HL-60 (cell line): ENCODE data around the gene AFF3.

Source experiments
- DNase-seq, 2 experiments: peaks; one replicate each; pipeline ENCODE4 v3.0.0-alpha.2; 2010 to 2020; ENCODE audit warnings: low read depth in 1 of 2, low spot score in 1 of 2
- H3K27ac ChIP-seq: fragments of 250-450 bp; sonication (Bioruptor Pico); replicated peaks from 2 replicates; pipeline ENCODE4 v1.5.1; 2020; ENCODE audit warnings: mild to moderate bottlenecking, moderate library complexity
- H3K27me3 ChIP-seq: fragments of 250-450 bp; sonication (Bioruptor Pico); 2 replicates; pipeline ENCODE4 v1.5.1; 2021; ENCODE audit warnings: mild to moderate bottlenecking, moderate library complexity; ENCODE audit not compliant: insufficient read depth, poor library complexity, severe bottlenecking
- H3K4me3 ChIP-seq: replicated peaks from 2 replicates; pipeline ENCODE4 v1.5.1; 2011; ENCODE audit warnings: mild to moderate bottlenecking, control low read depth, low read length; ENCODE audit not compliant: insufficient read depth
- GABPA ChIP-seq: IDR thresholded peaks from 2 replicates; pipeline ENCODE4 v1.6.1; 2012; ENCODE audit warnings: low read depth
- POLR2AphosphoS5 ChIP-seq: IDR thresholded peaks from 2 replicates; pipeline ENCODE4 v1.6.1; 2012; ENCODE audit warnings: low read depth
- SPI1 ChIP-seq: IDR thresholded peaks from 2 replicates; pipeline ENCODE4 v1.6.1; 2012; ENCODE audit warnings: low read depth, mild to moderate bottlenecking, borderline replicate concordance
- TF ChIP-seq, protein P1 (sequence below): IDR thresholded peaks from one replicate; pipeline ENCODE4 v1.5.1; 2011; ENCODE audit warnings: low read length, control low read depth, inconsistent platforms; ENCODE audit not compliant: insufficient read depth
- TF ChIP-seq, protein P2 (sequence below): IDR thresholded peaks from 2 replicates; pipeline ENCODE4 v1.6.1; 2012; ENCODE audit warnings: low read depth; ENCODE audit not compliant: insufficient replicate concordance

AFF3 gene

DNA sequence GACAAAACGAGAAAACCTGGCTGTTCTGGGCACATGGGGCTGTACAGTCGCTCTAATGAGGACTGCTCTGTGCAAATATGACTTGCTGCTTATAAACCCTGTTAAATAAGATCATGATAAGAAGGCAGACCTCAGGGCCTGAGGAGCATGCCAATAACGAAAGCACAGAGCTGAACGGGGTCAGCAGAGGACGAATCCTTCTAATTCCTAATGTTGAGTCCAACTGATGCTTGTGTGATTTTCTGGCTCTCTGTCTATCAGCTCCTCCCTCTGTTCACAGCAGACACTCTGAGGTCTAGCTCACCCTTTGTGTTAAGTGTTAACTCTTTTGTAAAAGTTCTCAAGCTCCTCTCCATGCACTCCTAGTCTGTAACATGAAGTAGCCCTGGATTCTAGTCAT lies 485.4 kb downstream of the AFF3 start:
- TF ChIP-seq SPI1: no peak
- TF ChIP-seq, protein P1, sequence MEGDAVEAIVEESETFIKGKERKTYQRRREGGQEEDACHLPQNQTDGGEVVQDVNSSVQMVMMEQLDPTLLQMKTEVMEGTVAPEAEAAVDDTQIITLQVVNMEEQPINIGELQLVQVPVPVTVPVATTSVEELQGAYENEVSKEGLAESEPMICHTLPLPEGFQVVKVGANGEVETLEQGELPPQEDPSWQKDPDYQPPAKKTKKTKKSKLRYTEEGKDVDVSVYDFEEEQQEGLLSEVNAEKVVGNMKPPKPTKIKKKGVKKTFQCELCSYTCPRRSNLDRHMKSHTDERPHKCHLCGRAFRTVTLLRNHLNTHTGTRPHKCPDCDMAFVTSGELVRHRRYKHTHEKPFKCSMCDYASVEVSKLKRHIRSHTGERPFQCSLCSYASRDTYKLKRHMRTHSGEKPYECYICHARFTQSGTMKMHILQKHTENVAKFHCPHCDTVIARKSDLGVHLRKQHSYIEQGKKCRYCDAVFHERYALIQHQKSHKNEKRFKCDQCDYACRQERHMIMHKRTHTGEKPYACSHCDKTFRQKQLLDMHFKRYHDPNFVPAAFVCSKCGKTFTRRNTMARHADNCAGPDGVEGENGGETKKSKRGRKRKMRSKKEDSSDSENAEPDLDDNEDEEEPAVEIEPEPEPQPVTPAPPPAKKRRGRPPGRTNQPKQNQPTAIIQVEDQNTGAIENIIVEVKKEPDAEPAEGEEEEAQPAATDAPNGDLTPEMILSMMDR: no peak
- no peak for TF ChIP-seq GABPA
- Histone ChIP-seq H3K4me3 (no peak overlapping the region), H3K27ac (no peak overlapping the region), H3K27me3 (no peaks in the 10 kb centered on the region)
- no peak for DNase-seq

DNA sequence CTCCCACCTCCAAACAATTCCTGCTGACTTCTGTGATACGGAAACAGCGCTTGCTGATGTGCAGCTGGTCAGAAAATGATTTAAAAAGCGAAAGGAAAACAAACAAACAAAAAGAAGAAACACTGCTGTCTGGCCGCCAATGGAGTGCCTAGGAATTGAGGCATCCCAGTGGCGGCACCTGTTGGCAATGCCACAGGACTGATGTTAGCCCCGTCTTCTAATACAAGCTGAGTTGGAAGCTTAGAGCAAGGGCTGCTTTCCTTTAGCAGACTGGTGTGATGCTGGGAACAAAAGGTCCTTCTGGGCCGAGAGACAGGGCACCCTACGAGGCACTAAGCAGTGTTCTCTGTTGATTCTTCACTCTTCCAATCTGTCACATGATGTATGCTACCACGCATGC lies 489.0 kb downstream of the AFF3 start:
- H3K27ac ChIP-seq: no peak overlapping the region
- no peak overlapping the region for H3K4me3 ChIP-seq
- no peak for DNase-seq
- H3K27me3 ChIP-seq: no peaks in the 10 kb centered on the region
- no peak for TF ChIP-seq SPI1
- TF ChIP-seq POLR2AphosphoS5: no peak
- TF ChIP-seq, protein P2, sequence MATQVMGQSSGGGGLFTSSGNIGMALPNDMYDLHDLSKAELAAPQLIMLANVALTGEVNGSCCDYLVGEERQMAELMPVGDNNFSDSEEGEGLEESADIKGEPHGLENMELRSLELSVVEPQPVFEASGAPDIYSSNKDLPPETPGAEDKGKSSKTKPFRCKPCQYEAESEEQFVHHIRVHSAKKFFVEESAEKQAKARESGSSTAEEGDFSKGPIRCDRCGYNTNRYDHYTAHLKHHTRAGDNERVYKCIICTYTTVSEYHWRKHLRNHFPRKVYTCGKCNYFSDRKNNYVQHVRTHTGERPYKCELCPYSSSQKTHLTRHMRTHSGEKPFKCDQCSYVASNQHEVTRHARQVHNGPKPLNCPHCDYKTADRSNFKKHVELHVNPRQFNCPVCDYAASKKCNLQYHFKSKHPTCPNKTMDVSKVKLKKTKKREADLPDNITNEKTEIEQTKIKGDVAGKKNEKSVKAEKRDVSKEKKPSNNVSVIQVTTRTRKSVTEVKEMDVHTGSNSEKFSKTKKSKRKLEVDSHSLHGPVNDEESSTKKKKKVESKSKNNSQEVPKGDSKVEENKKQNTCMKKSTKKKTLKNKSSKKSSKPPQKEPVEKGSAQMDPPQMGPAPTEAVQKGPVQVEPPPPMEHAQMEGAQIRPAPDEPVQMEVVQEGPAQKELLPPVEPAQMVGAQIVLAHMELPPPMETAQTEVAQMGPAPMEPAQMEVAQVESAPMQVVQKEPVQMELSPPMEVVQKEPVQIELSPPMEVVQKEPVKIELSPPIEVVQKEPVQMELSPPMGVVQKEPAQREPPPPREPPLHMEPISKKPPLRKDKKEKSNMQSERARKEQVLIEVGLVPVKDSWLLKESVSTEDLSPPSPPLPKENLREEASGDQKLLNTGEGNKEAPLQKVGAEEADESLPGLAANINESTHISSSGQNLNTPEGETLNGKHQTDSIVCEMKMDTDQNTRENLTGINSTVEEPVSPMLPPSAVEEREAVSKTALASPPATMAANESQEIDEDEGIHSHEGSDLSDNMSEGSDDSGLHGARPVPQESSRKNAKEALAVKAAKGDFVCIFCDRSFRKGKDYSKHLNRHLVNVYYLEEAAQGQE: no peak
- TF ChIP-seq, protein P1: no peak
- TF ChIP-seq GABPA: no peak

DNA sequence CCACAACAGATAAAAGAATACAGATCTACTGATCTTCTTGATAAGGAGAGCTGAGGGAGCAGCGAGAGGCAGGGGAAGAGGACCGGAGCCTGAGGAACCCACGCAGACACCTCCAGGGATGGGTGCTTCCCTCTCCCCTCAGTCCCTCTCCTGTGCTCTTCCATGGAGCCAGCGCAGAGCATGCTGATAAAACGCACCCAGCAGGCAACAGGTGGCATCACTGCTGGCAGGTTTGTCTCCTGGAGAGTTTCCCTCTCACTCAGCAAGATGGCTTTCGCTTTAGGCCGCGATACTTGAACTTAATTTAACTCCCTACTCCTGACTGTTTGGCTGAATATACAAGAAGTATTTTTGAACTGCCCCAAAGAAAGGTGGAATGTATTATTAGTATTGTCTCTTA lies 489.5 kb downstream of the AFF3 start:
- no peak overlapping the region for H3K27ac ChIP-seq
- TF ChIP-seq, protein P1: no peak
- TF ChIP-seq POLR2AphosphoS5: no peak
- no peak for TF ChIP-seq GABPA
- TF ChIP-seq, protein P2: no peak
- no peak for TF ChIP-seq SPI1

DNA sequence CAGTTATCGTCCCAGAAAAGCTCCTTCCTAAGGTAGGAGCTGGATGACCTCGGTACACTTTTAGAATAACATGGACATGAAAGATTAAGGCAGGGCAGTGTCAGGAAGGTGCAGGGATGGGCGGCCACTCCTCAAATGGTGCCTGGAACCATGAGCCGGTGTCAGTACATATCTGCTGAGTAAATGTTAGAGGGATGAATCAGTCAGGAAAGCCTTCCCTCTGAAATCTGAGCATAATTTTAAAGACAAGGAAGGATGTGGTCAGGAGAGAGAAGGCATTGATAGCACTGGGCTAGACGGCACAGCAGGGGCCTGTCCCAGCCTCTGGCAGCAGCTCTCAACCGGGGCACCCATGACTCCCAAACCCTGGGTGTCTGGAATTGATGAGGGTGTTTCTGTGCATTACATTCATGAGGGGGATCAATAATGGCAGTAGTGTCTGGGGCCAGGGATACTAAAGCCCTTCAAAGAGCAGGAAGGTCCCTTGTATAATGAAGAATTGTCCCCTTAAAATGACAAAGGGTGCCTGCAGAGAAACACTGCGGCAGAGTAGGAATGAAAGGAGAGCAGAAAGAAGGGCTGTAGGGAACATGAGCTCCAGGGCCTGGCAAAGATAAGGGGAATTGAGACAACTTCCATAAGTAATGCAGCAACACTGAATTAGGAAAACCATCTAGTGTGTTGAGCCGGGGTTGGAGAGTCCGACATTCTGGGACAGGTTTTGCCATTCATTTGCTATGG lies 490.3 kb downstream of the AFF3 start:
- Histone ChIP-seq H3K27me3 (no peaks in the 10 kb centered on the region), H3K4me3 (no peak overlapping the region), H3K27ac (no peak overlapping the region)
- TF ChIP-seq POLR2AphosphoS5: no peak
- TF ChIP-seq, protein P2: no peak
- no peak for TF ChIP-seq SPI1
- TF ChIP-seq, protein P1: no peak
- TF ChIP-seq GABPA: no peak
- no peak for DNase-seq

More for the DNA sequence above, 489.5 kb downstream of the AFF3 start:
- DNase-seq: no peak
- Histone ChIP-seq H3K27me3 (no peaks in the 10 kb centered on the region), H3K4me3 (no peak overlapping the region)
